GM19043 (cell line): Measurements from ENCODE around the gene LRRC58.
"Not testable (repeated sequence)": the region's sequence is repeated elsewhere in the genome, so short reads cannot be mapped to it uniquely, and the experiment has no call there.

ENCODE experiments used
- ATAC-seq: cut with Tn5 transposase; IDR thresholded peaks from one replicate; pipeline ENCODE4 v1.9.1; 2021; ENCODE audit warnings: low read depth; ENCODE audit not compliant: unreplicated experiment

LRRC58 gene

DNA sequence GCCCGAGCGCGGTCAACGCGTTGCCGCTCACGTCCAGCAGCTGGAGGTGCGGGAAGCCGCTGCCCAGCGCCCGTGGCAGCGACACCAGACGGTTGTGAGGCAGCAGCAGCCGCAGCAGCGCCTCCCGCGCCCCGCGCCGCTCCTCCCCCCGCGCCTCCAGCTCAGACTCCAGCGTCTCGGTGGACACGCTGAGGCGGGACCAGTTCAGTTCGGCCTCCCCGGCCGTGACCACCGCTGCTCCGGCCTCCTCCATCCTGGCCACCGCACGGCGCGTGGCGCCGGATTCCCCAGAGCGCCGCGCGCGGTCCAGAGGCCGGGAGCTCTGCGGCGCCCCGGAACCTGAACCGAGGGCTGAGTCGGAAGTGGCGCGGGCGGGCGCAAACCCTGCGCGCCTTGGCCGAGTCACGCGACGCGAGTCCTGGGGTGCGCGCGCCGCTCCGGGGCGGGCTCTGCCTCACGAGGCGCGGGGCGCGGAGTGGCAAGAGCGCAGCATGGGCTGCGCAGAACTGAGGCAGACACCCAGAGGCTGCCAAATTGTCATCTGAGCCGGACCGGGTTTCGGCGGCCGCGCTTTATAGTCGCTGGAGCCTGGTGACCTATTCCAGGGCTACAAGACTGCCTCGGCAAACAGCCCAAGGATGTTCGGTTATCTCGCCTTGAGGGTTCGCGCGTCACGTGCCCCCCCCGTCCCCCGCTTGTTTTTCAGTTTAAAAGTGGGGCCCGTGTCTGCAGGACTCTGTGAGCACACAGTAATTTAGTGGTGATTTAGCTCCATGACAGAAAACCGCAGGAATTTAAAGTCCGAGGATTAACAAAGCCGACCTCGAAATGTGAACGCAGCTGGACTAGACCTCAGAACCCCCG lies at the start of gene LRRC58:
TSS of gene LRRC58 (minus strand) at position 364 of the 864 bp plus-strand sequence. CDS start at position 253, 111 bp downstream.
- peak; percentile 80 for ATAC-seq

DNA sequence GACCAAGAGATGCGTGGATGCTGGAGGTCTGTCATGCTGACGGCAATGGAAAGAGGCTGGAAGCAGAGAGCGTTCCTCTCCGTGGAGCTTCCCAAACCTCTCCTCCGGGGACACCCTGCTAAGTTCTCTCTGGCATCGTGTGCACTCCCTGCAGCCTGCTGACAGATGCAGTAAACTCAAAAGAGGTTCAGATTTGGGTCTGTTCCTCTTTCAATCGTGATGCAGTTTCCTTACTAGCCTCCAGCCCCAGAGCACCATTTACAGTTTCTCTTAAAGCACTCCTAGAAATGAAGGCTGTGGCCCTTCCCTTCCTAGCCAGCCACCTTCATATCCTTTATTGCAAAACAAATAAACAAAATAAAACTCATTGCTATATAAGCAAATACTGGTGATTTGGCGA lies 47.3 kb upstream of the LRRC58 start:
- no peak for ATAC-seq

DNA sequence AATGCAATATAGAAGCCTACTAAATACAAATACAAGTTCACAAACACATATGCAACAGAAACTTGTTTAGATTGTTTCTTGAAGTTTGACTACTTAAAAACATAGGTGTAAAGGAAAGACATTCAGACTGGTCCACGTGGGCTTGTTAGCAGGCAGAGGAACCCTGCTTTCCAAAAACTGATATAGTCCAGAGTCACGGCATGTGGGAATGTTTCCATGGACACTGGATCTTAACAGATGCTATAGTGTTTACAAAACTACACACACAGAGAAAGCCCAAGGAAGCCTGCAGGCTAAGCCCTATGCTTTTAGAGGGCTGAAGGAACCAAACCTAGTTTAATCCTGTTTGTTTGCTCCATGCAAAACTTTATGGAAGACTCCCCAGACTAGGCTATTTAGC lies 45.2 kb upstream of the LRRC58 start:
- ATAC-seq, result no peak

DNA sequence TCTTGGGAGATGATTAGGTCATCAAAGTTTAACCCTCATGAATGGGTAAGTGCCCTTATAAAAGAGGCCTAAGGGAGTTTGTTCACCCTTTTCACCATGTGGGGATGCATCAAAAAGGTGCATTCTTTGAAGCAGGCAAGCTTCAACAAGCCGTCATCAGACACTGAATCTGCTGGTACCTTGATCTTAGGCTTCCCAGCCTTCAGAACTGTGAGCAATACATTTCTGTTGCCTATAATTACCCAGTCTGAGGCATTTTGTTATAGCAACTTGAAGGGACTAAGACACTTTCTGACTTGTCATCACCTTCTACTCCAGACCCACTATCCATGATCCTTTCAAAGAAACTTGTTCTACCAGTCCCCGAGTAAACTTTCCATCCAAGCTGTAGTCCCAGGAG lies 44.6 kb upstream of the LRRC58 start:
- ATAC-seq, result no peak

DNA sequence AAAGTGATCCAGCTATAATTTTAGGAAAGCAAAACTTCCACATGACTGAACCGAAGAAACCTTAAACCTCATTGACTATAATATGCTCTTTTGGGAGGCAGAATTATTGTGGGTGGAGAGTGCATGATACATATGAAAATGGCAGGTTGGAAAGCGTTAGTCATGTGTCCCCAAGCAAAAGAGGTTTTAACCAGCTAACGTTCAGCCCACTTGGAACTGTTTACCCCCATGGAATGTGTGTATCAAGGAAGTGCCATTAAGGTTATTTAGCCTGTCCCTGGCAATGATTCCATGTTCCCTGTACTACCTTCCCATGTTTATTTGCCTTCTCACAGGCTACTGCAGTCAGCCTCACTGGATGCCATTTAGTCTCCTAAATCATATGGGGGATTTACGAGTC lies 44.1 kb upstream of the LRRC58 start:
- no peak for ATAC-seq

DNA sequence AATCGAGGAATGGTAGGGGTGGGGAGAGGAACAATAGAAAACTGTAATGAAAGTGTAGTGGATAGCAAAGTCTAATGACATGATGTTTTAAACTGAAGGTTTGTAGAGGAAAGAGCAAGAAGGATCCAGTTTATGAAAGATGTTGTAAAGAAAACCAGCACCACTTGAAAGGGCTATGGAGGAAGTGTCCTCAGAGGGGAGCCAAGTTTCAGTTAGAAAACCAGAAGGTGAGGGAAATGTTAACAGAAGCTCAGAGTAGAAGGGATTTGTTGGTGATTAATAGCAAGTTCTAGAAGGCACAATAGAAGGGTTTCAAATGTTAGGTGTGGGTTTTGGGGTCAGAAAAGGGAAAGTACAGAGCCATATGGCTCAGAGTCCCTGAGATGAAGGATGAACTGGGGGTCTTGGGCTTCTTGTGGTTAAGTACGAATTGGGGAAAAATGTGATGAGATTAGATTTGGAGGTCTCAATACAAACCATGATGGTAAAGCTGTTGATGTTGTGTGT lies 33.8 kb upstream of the LRRC58 start:
- no peak for ATAC-seq

DNA sequence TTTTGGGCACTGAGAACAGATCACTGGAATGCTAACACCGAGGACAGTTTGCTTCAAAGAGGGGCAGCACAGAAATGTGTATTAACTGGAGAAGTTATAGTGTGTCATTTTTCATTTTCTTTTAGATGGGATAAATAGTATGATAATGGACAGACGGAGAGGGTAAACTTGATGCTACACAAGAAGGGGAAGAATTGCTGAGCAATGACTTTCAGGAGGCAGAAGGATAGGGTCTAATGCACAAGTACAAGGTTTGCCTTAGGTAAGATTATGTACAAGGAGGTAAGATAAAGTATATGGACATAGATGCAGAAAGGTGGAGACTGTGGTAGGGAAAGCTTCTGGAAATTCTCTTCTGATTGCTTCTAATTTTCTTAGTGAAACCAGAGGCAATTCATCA lies 32.3 kb upstream of the LRRC58 start:
- no peak for ATAC-seq

DNA sequence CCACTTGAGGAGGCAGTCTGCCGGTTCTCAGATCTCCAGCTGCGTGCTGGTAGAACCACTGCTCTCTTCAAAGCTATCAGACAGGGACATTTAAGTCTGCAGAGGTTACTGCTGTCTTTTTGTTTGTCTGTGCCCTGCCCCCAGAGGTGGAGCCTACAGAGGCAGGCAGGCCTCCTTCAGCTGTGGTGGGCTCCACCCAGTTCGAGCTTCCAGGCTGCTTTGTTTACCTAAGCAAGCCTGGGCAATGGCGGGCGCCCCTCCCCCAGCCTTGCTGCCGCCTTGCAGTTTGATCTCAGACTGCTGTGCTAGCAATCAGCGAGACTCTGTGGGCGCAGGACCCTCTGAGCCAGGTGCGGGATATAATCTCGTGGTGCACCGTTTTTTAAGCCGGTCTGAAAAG lies 28.8 kb upstream of the LRRC58 start:
- not testable (repeated sequence) for ATAC-seq

DNA sequence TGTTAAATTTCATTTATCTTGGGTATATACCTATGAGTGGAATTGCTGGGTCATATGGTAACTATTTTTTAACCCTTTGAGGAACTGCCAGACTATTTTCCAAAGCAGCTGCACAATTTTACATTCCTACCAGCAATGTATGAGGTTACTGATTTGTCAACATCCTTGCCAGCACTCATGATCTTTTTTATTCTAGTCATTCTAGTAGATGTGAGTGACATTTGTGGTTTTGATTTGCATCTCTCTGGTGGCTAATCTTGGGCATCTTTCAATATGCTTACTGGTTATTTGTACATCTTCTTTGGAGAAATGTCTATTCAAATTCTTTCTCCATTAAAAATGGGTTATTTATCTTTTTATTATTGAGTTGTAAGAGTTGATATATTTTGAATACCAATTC lies 21.3 kb upstream of the LRRC58 start:
- ATAC-seq, result no peak

DNA sequence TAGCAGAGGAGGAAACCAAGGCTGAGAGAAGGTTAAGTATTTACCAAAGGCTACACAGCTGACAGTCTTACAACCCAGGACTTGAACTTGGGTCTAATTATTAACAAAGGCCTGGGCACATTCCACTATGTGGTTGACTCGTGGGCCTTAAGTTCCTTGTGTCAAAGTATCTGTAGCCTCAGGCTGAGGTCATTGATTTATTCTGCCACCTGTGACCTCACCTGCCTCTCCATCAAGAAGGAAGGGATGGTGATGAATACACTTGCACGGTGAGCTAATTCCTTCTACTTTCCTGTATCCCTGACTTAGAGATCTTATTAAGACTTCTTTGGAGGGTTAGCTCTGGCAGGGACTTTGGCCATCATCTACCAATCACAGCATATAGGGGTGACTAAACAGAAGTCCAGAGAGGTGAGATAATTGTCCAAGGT lies 19.9 kb upstream of the LRRC58 start:
- ATAC-seq, result peak; percentile 84

DNA sequence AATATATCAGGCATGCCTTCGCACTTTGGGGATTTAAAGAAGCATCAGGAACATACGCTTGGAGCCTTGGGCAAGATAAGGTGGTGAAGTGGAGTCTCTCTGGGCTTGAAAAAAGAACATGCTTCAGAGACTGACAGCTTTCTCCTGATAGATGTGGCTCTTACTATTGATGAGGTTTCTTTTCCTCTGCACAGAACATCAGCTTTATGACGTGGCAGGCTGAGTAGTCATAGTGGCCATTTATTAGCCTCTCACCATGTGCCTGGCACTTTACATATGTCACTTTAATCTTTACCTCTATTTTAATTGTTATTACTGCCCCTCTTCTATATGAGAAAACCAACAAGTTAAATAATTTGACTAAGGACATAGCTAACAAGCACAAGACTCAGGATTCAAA lies 19.0 kb upstream of the LRRC58 start:
- ATAC-seq, result no peak

DNA sequence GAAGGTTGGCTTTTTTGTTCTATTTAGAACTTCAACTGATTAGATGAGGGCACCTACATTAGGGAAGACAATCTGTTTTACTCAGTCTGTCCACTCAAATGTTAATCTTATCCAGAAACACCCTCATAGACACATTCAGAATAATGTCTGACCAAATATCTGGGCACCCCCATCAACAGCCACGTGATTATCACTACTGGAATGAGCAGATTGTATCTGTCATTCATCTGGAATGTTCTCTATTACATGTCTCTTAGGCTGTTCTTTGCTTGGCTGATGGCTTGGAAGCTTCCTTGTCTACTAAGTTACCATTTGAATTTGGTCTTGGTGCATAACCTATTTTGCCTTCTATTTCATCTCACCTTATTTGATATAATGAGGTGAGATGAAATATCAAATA lies 15.7 kb upstream of the LRRC58 start:
- no peak for ATAC-seq

DNA sequence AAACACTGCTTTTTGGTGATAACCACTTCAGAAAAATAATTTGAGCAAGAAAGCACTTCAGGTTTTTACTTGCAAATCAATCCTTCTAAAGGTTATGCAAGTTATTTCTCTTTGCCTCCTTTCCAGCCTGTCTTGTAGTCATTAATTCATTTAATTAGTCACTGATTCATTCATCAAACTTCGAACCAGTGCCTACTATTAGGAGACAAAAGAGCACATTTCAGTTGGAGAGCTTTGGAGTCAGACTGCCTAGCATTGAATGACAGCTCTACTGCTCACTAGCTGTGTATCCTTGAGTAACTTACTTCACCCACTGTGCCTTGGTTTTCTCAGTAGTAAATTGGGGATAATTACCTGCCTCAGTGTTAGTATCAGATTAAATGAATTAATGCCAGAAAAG lies 14.9 kb upstream of the LRRC58 start:
- ATAC-seq, result no peak

DNA sequence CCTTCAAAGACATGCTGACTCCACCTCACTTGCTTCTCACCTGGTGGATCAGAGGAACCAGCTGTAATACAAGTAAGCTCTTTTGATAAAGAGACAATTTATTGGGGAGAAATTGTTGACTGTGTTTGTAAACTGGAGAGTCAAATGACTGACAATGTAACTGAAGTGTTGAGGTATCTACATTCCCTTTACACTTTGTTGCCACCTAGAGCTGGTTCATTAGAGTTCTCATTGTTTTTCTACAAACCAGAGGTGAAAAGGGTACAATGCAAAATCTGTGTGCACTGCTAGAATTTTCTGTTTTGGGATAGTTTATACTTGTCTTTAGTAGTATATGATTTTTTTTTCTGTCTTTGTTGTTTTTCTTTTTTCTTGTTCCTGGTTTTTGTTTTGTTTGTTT lies 8.7 kb upstream of the LRRC58 start:
- no peak for ATAC-seq

DNA sequence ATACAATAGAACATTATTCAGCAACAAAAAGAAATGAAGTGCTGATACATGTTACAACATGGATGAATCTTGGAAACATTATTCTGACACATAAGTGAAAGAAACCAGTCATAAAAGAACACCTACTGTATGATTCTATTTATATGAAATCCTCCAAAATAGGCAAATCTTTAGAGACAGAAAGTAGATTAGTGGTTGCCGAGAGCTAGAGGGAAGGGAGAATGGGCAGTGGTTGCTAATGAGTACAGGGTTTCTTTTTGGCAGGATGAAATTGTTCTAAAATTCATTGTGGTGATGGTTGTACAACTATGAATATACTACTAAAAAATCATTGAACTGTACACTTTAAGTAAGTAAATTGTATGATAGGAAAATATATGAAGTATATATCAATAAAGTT lies 6.3 kb upstream of the LRRC58 start:
- ATAC-seq, result no peak

DNA sequence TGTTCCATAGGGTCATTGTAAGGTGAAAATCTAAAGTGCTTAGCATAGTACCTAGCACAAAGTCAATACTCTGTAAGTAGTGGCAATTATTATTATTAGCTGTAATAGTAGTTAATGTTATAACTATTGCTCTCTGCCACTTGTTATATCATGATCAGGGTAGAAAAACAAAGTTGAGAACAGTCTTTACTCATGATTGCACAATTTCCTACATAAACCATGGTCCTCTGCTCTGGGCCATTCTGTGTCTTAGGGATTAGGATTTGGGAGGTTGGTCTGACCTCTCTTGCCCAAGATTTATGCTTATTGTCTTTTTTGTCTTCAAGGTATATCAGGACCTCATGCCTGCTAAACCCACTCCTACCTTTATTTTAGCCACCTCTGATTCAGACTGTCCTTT lies 4.3 kb upstream of the LRRC58 start:
- ATAC-seq, result no peak

DNA sequence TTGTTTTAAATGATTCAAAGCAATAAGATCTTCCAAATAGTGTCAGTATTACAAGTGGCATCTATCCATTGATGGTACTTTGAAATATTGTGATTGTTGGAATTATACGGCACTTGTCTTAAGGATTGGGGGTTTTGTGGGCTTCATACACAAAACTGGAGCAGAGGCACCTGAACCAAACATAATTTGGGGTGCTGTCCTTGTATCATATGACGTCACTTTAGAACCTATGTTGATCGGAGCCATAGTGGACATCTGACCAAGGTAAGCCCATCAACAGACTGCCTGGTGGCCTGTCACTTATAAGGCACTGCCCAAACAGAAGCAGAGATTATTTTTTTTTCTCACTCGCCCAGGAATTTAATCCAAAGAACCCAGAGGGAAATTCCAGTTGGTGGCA lies 2.9 kb upstream of the LRRC58 start:
- no peak for ATAC-seq

DNA sequence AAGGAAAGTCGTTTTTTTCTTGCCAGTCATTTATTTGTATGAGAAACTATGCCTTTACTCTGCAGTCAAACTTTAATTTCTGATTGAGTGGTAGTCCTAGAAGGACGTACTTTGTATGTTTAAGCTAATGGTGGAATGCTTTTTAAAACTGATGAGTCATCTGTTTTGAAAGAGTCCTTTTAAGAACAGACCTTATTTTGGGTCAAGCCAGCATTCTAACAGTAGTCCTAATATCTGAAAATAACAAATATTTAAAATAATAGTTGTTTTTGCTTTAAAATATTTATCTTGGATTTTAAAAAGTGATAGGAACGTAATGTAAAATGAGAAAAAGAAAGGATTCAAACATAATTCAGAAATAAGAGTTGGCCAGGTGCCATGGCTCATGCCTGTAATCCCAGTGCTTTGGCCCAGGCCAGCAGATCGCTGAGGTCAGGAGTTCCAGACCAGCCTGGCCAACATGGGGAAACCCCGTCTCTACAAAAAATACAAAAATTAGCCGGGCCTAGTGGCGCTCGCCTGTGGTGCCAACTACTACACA lies 1.3 kb upstream of the LRRC58 start:
- ATAC-seq, result no peak

DNA sequence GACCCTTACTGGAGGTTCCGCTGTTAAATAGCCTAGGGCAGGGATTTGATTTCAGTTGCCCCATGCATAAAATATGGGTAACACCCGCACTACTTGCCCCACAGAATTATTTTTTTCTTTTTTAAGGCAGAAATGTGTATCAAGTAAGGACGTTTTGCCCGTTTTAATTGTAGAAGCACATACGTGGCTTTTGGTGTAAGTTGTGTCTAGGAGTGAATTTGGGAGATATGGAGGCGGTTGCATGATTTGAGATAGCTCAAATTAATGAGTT lies 636 bp upstream of the LRRC58 start:
- no peak for ATAC-seq

DNA sequence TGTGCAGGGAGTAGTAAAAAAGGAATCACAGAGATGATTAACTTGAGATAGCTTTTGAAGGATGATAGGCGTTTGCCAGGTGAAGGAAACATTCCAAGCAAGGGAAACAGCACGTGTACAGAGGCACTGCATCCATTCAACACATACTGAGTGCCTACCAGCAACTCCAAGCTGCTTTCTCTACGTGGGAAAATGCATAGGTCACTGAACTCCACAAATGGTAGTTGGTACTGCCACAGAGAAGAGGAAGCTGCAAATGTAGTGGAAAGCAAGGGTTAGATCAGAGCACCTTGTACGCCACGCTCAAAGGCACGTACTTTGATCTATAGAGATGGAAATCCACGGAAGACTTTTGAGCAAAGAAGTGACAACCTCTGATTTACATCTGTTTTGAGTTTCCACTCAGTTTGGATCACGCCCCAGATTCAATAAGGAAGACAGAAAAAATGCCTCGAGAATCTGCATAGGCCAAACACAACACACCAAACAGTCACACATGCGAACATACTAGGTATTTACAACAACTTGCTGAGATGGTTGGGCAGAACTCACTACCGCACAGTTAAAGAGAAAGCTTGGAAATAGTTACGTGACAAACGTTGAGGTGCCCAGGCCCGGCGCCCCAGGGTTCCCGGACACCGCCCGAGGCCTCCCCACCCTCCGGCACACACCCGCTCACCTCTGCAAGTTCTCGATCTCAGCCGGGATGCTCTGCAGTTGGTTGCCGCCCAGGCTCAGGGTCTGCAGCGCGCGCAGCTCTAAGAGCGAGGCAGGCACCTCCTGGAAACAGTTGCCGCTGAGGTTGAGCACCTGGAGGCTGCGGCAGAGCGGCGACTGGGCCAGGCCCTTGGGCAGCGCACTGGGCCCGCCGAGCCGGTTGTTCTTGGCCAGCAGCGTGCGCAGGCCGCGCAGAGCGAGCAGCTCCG lies 826 bp downstream of the LRRC58 start:
- ATAC-seq, result peak; percentile 42

DNA sequence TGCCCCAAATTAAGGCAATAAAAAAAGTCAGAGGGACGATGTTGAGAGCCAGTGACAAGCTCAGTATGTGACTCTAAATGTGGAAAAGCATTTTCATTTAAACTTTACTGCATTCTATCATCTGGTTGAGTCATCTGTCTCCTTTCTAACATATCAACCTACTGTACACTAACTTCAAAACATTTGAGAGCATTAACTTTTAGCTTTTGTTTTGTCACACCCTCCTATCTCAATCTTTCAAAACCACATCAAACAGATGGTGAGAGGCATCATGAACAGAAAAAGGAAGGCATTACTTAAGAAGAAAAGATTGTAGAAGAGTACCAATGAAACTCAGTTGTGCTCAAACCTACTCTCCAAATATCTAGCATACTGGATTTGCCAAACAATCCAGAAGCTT lies 4.8 kb downstream of the LRRC58 start:
- no peak for ATAC-seq
